Aorta (tissue), 5 donors: ENCODE data around the gene NHERF2. TPM values are rescaled to one million over a fixed set of nuclear protein-coding genes. Genes with fewer than 3 reads are reported as not detected.
A peak's percentile ranks its signal among the peaks of the same experiment; 100 is the strongest.

Source experiments
- ATAC-seq: fragments of 200-7000 bp; cut with Tn5 transposase; one replicate; pipeline ENCODE4 v1.9.1; 2022; ENCODE audit warnings: moderate library complexity; ENCODE audit not compliant: low FRiP score
- DNase-seq, 2 donors: peaks; one replicate each; pipeline ENCODE4 v3.0.0-alpha.2; 2020
- H3K27ac ChIP-seq, 2 donors: one replicate each; pipeline ENCODE4 v1.5.1; 2013; ENCODE audit warnings: low read length in 2 of 2, mild to moderate bottlenecking in 2 of 2, moderate library complexity in 2 of 2, control low read depth in 1 of 2, inconsistent platforms in 1 of 2, low read depth in 1 of 2
- H3K27me3 ChIP-seq, 2 donors: one replicate each; pipeline ENCODE4 v1.6.1; 2013; ENCODE audit warnings: control low read depth in 1 of 2, low read length in 1 of 2, mild to moderate bottlenecking in 1 of 2, moderate library complexity in 1 of 2; ENCODE audit not compliant: insufficient read depth in 2 of 2, control insufficient read depth in 1 of 2
- H3K36me3 ChIP-seq, 2 donors: one replicate each; pipeline ENCODE4 v1.6.1; 2013; ENCODE audit warnings: control low read depth in 1 of 2, low read length in 1 of 2, mild to moderate bottlenecking in 1 of 2; ENCODE audit not compliant: insufficient read depth in 2 of 2, control insufficient read depth in 1 of 2
- H3K4me1 ChIP-seq, 2 donors: one replicate each; pipeline ENCODE4 v1.6.1; 2013; ENCODE audit warnings: low read length in 2 of 2, control low read depth in 1 of 2, mild to moderate bottlenecking in 1 of 2, moderate library complexity in 1 of 2; ENCODE audit not compliant: insufficient read depth in 2 of 2, control insufficient read depth in 1 of 2
- H3K4me3 ChIP-seq, 2 donors: one replicate each; pipeline ENCODE4 v1.5.1; 2013; ENCODE audit warnings: low read length in 2 of 2, control low read depth in 1 of 2, mild to moderate bottlenecking in 1 of 2
- H3K9me3 ChIP-seq: one replicate; pipeline ENCODE4 v1.6.1; 2013; ENCODE audit warnings: mild to moderate bottlenecking, low read length; ENCODE audit not compliant: control insufficient read depth
- WGBS, 2 donors: extraction: QIAGEN DNeasy Blood & Tissue Kit; methylation state at CpG; one replicate each; pipeline ENCODE4 v1.1.7; 2013; 5-methylcytosine and 5-hydroxymethylcytosine counted together
- intact Hi-C, 2 donors: fragments of 100-400 bp; cut with DNase I; formaldehyde crosslinking; loops; one replicate each; pipeline versions ENCODE4 v1.14.2 to v1.15.0; 2022
- polyA plus RNA-seq, 2 donors: library from polyadenylated mRNA; stranded (reverse); fragments of 200-250 nt; gene quantifications; one replicate each; pipeline ENCODE4 v1.2.3, GENCODE V29; 2013
- total RNA-seq, 2 donors: library from RNA; stranded (reverse); fragmentation: NEBNext Ultra II Directional; extraction: Animal tissue kit (Norgen Biotek cat#: 25700); gene quantifications; one replicate each; pipeline ENCODE4 v1.2.1, GENCODE V29; 2021
- donor health status: healthy with polysubstance abuse.
- donor health status: Bipolar disorder and iron deficiency.
- donor health status: DM: no; HTN: no; CAD: no.
- donor health status: DM: no; HTN: no; CAD: no.
- donor health status: DM: yes; HTN: yes; CAD: no.

The NHERF2 gene
- total and polyA plus RNA-seq, 4 donors: 81.8 to 133 (median 114) TPM

DNA sequence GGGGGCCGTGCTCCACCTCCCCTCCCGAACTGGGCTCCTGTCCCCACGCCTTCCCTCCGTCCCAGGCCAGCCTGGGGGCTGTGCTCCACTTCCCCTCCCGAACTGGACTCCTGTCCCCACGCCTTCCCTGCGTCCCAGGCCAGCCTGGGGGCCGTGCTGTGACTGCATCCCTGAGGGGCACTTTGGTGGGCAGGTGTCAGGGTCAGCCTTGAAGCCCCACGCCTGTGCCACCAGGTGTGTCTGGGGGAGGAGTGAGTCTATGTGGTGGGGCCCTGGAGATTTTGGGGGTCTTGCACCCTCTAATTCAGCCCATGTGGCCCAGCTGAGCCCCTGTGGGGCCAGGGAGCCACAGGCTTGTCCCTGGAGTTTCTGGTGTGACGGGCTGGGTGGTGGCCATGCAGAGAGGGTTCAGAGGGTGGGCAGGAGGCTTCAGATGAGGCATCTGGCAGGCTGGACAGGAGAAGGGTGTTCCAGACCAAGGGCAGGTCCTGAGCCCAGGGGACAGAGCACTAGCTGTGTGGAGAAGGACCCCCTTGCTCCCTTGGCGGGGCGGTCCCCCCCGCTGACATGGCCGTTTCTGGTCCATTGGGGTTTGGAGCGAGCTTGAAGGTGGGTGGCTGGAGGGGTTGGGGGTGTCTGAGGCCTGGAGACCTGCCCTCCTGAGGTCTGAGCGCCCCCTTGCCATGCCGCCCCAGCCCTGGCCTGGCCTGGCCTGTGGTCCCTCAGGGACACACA is 8.2 kb downstream of the NHERF2 start:
- Histone ChIP-seq H3K9me3 (no peaks in the 10 kb centered on the region), H3K27ac (peak overlapping the region; percentile 73 to 93), H3K4me3 (no peak overlapping the region), H3K36me3 (no peaks in the 10 kb centered on the region), H3K27me3 (no peaks in the 10 kb centered on the region), H3K4me1 (no peaks in the 10 kb centered on the region)
- WGBS, 2 donors: 28 to 40% methylated on average over 14 to 17 of the region's 17 CpGs
- intact Hi-C loops: no loop called here
- ATAC-seq: no peak
- DNase-seq: no peak

DNA sequence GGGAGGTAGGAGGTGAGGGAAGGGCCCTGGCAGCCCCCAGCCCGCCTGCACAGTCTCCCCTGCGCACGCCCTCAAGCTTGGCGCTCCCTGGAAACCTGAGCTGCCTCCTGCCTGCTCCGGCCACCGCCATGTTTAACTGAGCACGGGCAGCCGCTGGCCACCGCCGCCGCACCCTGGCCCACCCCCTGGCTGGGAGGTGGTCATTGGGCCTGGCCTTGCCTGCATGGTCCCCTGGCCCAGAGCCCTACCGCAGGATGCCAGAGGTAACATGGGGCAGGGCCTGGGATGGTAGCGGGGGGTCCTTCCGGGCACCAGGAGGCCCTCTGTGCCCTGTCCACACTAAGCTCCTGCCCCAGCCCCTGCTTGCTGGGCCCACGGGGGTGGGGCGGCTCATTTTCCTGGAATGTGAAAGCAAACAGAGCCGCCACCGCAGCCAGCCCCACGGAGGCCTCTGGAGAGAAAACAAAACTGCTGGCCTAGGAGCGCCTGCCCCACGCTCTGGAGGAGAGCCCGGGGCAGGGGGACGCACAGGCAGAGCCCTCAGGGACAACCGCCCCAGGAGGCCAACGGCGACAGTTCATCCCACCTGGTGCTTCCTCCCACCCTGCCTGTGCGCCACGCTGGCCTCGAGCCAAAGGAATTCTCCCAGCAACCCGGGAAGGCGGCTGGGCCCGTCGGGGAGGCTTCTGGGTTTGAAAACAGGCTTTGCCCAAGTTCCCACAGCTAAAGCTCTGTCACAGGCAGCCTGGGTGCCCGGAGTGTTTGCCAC is 8.9 kb downstream of the NHERF2 start:
- H3K4me1 ChIP-seq: no peaks in the 10 kb centered on the region
- no peak overlapping the region for H3K4me3 ChIP-seq
- DNase-seq (peak; percentile 90 to 93), ATAC-seq (peak; percentile 62)
- peak overlapping the region; percentile 73 to 93 for H3K27ac ChIP-seq
- H3K27me3 ChIP-seq: no peaks in the 10 kb centered on the region
- WGBS, 2 donors: 10% methylated on average over 32 to 34 of the region's 34 CpGs
- intact Hi-C loops: no loop called here
- H3K36me3 ChIP-seq: no peaks in the 10 kb centered on the region
- no peaks in the 10 kb centered on the region for H3K9me3 ChIP-seq

DNA sequence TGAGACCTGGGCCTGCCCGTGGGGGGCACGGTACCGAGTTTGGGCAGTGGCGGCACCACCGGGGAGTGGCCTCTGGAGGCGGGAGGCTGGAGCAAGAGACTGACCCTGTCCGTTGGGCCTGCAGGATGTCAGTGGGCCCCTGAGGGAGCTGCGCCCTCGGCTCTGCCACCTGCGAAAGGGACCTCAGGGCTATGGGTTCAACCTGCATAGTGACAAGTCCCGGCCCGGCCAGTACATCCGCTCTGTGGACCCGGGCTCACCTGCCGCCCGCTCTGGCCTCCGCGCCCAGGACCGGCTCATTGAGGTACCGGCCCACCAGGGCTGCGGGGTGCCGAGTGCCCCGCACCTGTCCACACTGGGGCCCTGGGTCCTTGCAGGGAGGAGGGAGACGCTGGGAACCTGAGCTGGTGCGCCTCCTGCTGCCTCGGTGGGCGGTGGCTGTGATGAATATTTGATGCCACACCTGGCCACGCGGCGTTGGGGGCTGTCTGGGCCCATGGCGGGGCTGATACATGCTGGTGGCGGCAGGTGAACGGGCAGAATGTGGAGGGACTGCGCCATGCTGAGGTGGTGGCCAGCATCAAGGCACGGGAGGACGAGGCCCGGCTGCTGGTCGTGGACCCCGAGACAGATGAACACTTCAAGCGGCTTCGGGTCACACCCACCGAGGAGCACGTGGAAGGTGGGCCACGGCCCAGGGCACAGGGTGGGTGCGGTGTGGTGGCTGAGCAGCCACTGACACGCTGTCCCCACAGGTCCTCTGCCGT is 9.7 kb downstream of the NHERF2 start:
- WGBS, 2 donors: 74 to 77% methylated on average over 42 to 47 of the region's 47 CpGs
- intact Hi-C loops: no loop called here
- H3K4me1 ChIP-seq: no peaks in the 10 kb centered on the region
- no peaks in the 10 kb centered on the region for H3K9me3 ChIP-seq
- H3K27ac ChIP-seq: peak overlapping the region; percentile 7 to 93
- no peaks in the 10 kb centered on the region for H3K27me3 ChIP-seq
- ATAC-seq (no peak), DNase-seq (no peak)
- H3K4me3 ChIP-seq: no peak overlapping the region
- no peaks in the 10 kb centered on the region for H3K36me3 ChIP-seq

DNA sequence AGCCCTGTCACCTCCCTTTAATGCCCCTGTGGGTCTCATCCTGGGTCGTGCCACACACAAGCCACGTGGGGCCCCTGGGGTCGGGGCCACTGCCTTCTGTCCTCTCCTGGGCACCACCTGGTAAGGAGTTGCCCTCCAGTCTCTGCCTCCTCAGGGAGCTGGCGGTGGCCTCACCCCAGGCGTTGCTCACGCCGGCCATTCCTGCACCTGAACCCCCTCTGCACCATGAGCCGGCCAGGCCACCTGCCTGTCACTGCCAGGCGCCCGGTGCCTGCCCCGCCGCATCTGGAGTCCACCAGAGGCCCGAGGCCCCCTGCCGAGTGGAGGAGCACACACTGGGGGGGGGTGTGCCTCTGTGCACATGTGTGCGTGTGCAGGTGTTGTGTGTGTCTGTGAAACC is 10.4 kb downstream of the NHERF2 start:
- no peaks in the 10 kb centered on the region for H3K9me3 ChIP-seq
- intact Hi-C loops: no loop called here
- H3K27me3 ChIP-seq: no peaks in the 10 kb centered on the region
- no peak overlapping the region for H3K4me3 ChIP-seq
- DNase-seq (no peak), ATAC-seq (no peak)
- WGBS, 2 donors: 86 to 88% methylated on average over 14 to 15 of the region's 15 CpGs
- peak overlapping the region in 1 of 2 donors; percentile 93 for H3K27ac ChIP-seq
- H3K4me1 ChIP-seq: no peaks in the 10 kb centered on the region
- no peaks in the 10 kb centered on the region for H3K36me3 ChIP-seq

DNA sequence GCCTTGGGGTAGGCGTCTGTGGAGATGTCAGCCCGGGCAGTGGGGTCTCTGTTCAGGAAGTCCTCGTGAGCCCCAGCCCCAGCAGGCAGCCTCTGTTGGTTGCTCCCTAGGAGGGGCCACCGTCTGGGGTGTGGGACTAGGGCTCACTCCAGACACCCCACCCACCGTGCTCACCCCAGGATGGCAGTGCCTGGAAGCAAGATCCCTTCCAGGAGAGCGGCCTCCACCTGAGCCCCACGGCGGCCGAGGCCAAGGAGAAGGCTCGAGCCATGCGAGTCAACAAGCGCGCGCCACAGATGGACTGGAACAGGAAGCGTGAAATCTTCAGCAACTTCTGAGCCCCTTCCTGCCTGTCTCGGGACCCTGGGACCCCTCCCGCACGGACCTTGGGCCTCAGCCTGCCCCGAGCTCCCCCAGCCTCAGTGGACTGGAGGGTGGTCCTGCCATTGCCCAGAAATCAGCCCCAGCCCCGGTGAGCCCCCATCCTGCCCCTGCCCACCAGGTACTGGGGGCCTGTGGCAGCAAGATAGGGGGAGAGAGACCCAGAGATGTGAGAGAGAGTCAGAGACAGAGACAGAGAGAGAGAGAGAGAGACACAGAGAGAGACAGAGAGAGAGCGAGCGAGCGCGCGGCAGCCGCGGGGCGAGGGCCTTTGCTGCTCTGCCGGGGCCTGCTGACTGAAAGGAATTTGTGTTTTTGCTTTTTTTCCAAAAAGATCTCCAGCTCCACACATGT is 11.1 kb downstream of the NHERF2 start:
- Histone ChIP-seq H3K4me1 (no peaks in the 10 kb centered on the region), H3K27me3 (no peaks in the 10 kb centered on the region), H3K27ac (peak overlapping the region; percentile 5 to 6), H3K4me3 (no peak overlapping the region), H3K9me3 (no peaks in the 10 kb centered on the region), H3K36me3 (no peaks in the 10 kb centered on the region)
- ATAC-seq (no peak), DNase-seq (no peak)
- WGBS, 2 donors: 76 to 85% methylated on average over 28 to 29 of the region's 29 CpGs
- intact Hi-C loops: no loop called here

DNA sequence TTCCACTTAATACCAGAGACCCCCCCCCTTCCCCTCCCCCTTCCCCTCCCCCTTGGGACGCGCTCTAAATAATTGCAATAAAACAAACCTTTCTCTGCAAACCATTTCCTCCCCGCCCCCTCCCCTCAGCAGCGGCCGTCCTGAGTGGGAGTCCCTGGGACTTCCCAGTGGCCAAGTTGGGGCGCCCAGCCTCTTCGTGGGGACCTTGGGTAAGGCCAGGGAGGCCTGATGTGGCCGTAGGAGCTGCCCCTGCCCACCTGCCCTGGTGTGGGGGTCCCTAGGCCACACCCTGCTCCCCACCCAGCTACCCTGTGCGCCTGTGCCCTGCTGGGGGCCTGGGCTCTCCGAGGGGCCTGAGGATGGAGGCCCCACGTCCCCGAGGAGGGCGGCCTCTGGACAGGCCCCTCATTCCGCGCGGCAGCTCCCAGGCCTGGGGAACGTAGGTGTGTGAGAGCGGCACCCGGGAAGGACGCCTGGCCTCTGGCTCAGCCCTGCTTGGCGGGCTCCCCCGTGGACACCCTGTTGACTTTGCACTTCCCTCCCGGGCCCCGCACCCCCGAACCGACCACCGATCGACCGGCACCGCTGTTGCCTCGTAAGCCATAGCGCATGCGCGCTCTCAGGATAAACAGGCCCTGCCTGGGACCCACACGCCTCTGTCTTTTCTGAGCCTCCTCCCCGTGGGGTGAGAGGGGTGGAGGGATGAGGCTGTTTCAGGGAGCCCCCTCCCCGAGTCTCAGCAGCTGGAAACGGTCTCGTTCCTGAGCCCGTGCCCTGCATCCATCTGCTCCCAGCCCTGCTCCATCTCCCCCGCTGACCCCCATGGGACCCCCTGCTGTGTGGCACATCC is 11.9 kb downstream of the NHERF2 start:
- no peaks in the 10 kb centered on the region for H3K9me3 ChIP-seq
- H3K27ac ChIP-seq: peak overlapping the region in 1 of 2 donors; percentile 6
- no peak for ATAC-seq
- H3K36me3 ChIP-seq: no peaks in the 10 kb centered on the region
- WGBS, 2 donors: 74 to 80% methylated on average over 36 to 41 of the region's 41 CpGs
- H3K4me1 ChIP-seq: no peaks in the 10 kb centered on the region
- no peaks in the 10 kb centered on the region for H3K27me3 ChIP-seq
- no peak for DNase-seq
- intact Hi-C loops: no loop called here
- no peak overlapping the region for H3K4me3 ChIP-seq

DNA sequence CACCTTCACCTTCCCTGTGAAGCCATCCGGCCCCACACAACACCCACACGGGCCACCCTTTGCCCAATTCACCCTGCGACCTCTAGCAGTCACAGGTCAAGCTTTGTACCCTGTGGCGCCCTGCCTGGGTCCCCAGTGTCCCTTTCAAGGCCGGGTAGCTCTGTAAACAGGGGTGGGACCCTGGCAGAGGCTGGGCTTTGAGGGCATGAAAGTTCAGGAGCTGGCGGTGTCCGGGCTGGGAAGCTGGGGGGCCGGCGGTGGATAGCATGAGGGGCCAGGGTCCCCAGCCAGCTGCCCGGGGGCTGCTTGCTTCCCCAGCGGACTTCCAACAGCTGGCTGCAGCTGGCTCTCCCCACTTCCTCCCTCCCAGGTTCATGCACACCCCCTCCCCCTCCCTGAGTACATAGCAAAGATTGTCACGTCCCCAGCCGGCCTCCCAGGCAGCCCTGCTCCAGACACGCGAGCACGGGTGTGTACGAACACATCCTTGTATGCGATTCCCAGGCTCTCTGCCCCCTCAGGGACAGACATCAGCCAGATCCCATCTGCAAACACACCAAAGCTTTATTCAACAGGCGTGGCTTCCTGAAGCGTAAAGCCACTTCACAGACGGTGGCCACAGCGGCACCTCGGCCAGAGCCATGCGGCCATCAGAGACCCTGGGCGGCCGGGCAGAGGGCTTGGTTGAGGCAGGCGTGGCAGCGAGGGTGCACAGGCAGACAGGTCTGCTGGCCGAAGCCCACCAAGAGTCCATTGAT is 12.8 kb downstream of the NHERF2 start:
- Histone ChIP-seq H3K9me3 (no peaks in the 10 kb centered on the region), H3K4me3 (no peak overlapping the region), H3K36me3 (no peaks in the 10 kb centered on the region), H3K4me1 (no peaks in the 10 kb centered on the region), H3K27me3 (no peaks in the 10 kb centered on the region), H3K27ac (no peak overlapping the region)
- ATAC-seq (no peak), DNase-seq (no peak)
- 68 to 74% methylated on average over 29 of the region's 29 CpGs for WGBS, 2 donors
- intact Hi-C loops: no loop called here
